Left ventricle myocardium inferior (tissue), 1 donor: ENCODE measurements around the gene FAM89A. TPM values are rescaled to one million over a fixed set of nuclear protein-coding genes. Genes with fewer than 3 reads are reported as not detected.

ENCODE experiments used
- DNase-seq: peaks from one replicate; pipeline ENCODE4 v3.0.0-alpha.2; 2020
- H3K27ac ChIP-seq: fragments of 200-600 bp; replicated peaks from 2 replicates; pipeline ENCODE4 v1.8.0; 2021
- H3K27me3 ChIP-seq: fragments of 200-600 bp; 2 replicates; pipeline ENCODE4 v1.8.0; 2021; ENCODE audit warnings: low read depth
- H3K36me3 ChIP-seq: fragments of 200-600 bp; 2 replicates; pipeline ENCODE4 v1.8.0; 2021
- H3K4me1 ChIP-seq: fragments of 200-600 bp; 2 replicates; pipeline ENCODE4 v1.8.0; 2021
- H3K4me3 ChIP-seq: fragments of 200-600 bp; 2 replicates; pipeline ENCODE4 v1.8.0; 2021; ENCODE audit warnings: mild to moderate bottlenecking, moderate library complexity
- H3K9me3 ChIP-seq: fragments of 200-600 bp; replicated peaks from 2 replicates; pipeline ENCODE4 v1.8.0; 2021
- intact Hi-C: fragments of 100-400 bp; cut with micrococcal nuclease; formaldehyde crosslinking; loops from one replicate; pipeline ENCODE4 v1.11.0; 2022
- total RNA-seq: library from RNA; stranded (reverse); fragmentation: NEBNext Ultra II Directional; extraction: Animal tissue kit (Norgen Biotek cat#: 25700); gene quantifications from one replicate; pipeline ENCODE4 v1.2.1, GENCODE V29; 2021
- TF ChIP-seq, protein P1 (sequence below): fragments of 200-600 bp; IDR thresholded peaks from 2 replicates; pipeline ENCODE4 v1.8.0; 2021; ENCODE audit warnings: antibody characterized with exemption, mild to moderate bottlenecking, borderline replicate concordance
- donor health status: DM: no; HTN: yes; CAD: no; lungs with severe emphysema.

Gene FAM89A
- total RNA-seq, 1 donor from 2014 or later: 6.5 TPM

DNA sequence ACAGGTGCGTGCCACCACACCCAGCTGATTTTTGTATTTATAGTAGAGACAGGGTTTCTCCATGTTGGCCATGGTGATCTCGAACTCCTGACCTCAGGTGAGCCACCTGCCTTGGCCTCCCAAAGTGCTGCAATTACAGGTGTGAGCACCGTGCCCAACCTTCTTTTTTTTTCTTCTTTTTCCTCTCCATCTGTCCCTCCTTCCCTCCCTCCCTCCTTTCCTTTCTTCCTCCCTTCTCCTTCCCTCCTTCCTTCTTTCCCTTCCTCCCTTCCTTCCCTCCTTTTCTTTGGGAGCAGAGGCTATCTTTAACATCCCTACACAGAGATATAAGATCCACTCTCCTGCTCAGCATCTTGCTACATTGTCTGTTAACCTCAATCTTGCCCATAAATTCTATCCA is 24.4 kb upstream of the FAM89A start:
- no peak for DNase-seq
- Histone ChIP-seq H3K36me3 (no peaks in the 10 kb centered on the region), H3K4me1 (peaks cover 18% of the 10 kb centered on the region), H3K4me3 (no peak overlapping the region), H3K9me3 (no peaks in the 10 kb centered on the region), H3K27ac (peak overlapping the region; percentile 71), H3K27me3 (peaks cover 34% of the 10 kb centered on the region)
- TF ChIP-seq, protein P1, sequence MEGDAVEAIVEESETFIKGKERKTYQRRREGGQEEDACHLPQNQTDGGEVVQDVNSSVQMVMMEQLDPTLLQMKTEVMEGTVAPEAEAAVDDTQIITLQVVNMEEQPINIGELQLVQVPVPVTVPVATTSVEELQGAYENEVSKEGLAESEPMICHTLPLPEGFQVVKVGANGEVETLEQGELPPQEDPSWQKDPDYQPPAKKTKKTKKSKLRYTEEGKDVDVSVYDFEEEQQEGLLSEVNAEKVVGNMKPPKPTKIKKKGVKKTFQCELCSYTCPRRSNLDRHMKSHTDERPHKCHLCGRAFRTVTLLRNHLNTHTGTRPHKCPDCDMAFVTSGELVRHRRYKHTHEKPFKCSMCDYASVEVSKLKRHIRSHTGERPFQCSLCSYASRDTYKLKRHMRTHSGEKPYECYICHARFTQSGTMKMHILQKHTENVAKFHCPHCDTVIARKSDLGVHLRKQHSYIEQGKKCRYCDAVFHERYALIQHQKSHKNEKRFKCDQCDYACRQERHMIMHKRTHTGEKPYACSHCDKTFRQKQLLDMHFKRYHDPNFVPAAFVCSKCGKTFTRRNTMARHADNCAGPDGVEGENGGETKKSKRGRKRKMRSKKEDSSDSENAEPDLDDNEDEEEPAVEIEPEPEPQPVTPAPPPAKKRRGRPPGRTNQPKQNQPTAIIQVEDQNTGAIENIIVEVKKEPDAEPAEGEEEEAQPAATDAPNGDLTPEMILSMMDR: no peak
- intact Hi-C loops: no loop called here

DNA sequence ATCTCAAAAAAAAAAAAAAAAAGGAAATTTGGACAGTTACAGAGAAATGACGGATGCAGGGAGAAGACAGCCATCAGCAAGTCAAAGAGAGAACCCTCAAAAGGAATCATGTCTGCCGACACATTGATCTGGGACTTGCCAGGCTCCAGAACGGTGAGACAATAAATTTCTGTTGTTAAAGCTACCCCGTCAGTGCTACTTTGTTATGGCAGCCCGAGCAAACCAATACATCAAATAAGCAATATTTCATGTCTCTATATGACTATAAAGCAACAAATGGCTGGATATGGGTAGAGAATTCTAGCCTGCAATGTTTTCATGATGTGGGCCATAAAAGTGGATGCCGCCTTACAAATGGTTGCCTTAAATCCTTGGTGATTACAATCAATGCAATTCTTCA is 23.3 kb upstream of the FAM89A start:
- Histone ChIP-seq H3K4me1 (peaks cover 18% of the 10 kb centered on the region), H3K4me3 (no peak overlapping the region), H3K9me3 (no peaks in the 10 kb centered on the region), H3K27me3 (peaks cover 24% of the 10 kb centered on the region), H3K27ac (no peak overlapping the region), H3K36me3 (no peaks in the 10 kb centered on the region)
- TF ChIP-seq, protein P1: no peak
- DNase-seq: no peak
- intact Hi-C loops: no loop called here

DNA sequence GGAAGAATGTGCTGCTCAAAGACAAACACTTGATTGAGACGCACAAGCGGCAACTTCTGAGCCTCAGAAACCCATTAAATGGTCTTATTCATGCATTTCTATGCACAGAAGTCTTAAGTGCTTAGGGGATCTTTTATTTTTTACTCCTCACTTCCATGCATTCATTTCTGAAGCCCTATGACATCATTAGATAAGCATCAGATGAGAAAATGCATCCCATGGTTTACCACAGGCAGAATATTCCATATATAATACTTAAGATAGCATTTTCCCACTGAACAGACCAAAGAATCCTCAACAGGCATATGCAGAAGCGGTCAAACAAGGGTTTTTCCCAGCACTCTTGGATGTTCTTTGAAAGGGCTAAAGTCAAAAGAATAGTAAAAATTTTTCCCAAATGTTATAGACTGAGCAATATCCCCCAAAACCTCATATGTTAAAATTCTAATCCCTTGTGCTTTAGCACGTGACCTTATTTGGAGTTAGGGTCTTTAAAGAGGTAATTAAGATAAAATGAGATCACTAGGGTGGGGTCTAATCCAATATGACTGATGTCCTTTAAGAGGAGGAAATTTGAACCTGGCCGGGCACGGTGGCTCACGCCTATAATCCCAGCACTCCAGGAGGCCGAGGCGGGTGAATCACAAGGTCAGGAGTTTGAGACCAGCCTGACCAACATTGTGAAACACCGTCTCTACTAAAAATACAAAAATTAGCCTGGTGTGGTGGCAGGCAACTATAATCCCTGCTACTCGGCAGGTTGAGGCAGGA is 22.6 kb upstream of the FAM89A start:
- intact Hi-C loops: no loop called here
- Histone ChIP-seq H3K4me1 (peaks cover 18% of the 10 kb centered on the region), H3K27me3 (peaks cover 30% of the 10 kb centered on the region), H3K9me3 (no peaks in the 10 kb centered on the region), H3K27ac (no peak overlapping the region), H3K36me3 (no peaks in the 10 kb centered on the region), H3K4me3 (no peak overlapping the region)
- TF ChIP-seq, protein P1: no peak
- no peak for DNase-seq

- Histone ChIP-seq H3K36me3 (no peaks in the 10 kb centered on the region), H3K27me3 (peaks cover 16% of the 10 kb centered on the region), H3K4me3 (no peak overlapping the region), H3K4me1 (peaks cover 8% of the 10 kb centered on the region), H3K9me3 (peaks cover 12% of the 10 kb centered on the region), H3K27ac (no peak overlapping the region)
- TF ChIP-seq, protein P1: no peak
- intact Hi-C loops: no loop called here
- DNase-seq: no peak
These were observed 19.6 kb upstream of the FAM89A start for GRCh38 chr1:231059566-231060193.

DNA sequence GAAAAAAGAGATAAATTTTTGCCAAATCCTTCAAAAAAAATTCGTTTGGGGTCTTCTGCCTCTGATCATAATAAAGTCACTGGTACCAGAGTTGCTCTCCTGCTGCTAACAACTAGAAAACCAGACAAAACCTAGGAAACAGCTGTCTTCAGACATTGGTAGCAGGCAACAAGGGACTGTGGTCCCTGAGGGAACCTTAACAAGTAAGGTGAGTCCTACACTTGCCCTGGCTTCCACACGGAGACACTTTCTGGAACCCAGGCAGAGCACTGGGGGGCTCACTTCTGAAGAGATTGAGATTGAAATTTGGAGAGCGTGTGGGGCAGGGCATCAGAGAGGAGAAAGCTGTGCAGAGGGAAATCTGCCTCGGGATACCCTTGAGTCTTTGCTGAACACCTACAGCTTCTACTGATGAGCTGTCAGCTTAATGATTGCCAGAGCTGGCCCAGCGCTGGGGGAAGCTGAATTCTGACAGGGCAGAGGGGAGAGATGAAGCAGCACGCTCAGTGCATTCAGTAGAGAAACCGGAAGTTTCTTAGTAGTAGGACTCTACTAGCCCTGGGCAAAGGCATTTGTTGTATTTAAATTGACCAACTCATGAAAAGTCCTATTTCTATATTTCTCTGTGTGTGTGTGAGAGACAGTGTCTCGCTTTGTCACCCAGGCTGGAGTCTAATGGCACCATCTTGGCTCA is 18.5 kb upstream of the FAM89A start:
- H3K9me3 ChIP-seq: peaks cover 13% of the 10 kb centered on the region
- TF ChIP-seq, protein P1: no peak
- no peak overlapping the region for H3K27ac ChIP-seq
- no peak for DNase-seq
- H3K4me1 ChIP-seq: peaks cover 9% of the 10 kb centered on the region
- H3K4me3 ChIP-seq: no peak overlapping the region
- H3K36me3 ChIP-seq: no peaks in the 10 kb centered on the region
- H3K27me3 ChIP-seq: peaks cover 14% of the 10 kb centered on the region
- intact Hi-C loops: no loop called here
